Small intestine (tissue), 7 donors: Measurements from ENCODE around the gene KDM1A. TPM values are rescaled to one million over a fixed set of nuclear protein-coding genes. Genes with fewer than 3 reads are reported as not detected.

Experiments used
- DNase-seq, 2 donors: peaks; one replicate each; pipeline versions ENCODE4 v3.0.0 to v3.0.0-alpha.2; 2013
- FAIRE-seq: peaks from 2 replicates; lab custom pipeline; 2012; peaks lifted over from hg19 to GRCh38; lab: Jason Lieb, UNC
- H3K27ac ChIP-seq, 3 donors: one replicate each; pipeline ENCODE4 v1.5.1; 2013; ENCODE audit warnings: low read length in 2 of 3, mild to moderate bottlenecking in 2 of 3, control low read depth in 1 of 3, inconsistent platforms in 1 of 3, low read depth in 1 of 3, moderate library complexity in 1 of 3
- H3K27me3 ChIP-seq, 3 donors: one replicate each; pipeline ENCODE4 v1.6.1; 2013; ENCODE audit warnings: low read length in 3 of 3, inconsistent platforms in 1 of 3; ENCODE audit not compliant: control insufficient read depth in 3 of 3, insufficient read depth in 3 of 3
- H3K36me3 ChIP-seq, 3 donors: one replicate each; pipeline ENCODE4 v1.6.1; 2013; ENCODE audit warnings: low read length in 3 of 3, inconsistent platforms in 1 of 3, low read depth in 1 of 3, mild to moderate bottlenecking in 1 of 3, moderate library complexity in 1 of 3; ENCODE audit not compliant: control insufficient read depth in 3 of 3, insufficient read depth in 2 of 3
- H3K4me1 ChIP-seq, 3 donors: one replicate each; pipeline ENCODE4 v1.6.1; 2013; ENCODE audit warnings: low read length in 2 of 3, inconsistent platforms in 1 of 3, low read depth in 1 of 3, mild to moderate bottlenecking in 1 of 3, moderate library complexity in 1 of 3; ENCODE audit not compliant: control insufficient read depth in 3 of 3, insufficient read depth in 2 of 3
- H3K4me3 ChIP-seq, 3 donors: one replicate each; pipeline ENCODE4 v1.5.1; 2013; ENCODE audit warnings: low read length in 3 of 3, control low read depth in 1 of 3, inconsistent platforms in 1 of 3, low read depth in 1 of 3, mild to moderate bottlenecking in 1 of 3, moderate library complexity in 1 of 3
- H3K9me3 ChIP-seq, 2 donors: one replicate each; pipeline ENCODE4 v1.6.1; 2013; ENCODE audit warnings: low read depth in 1 of 2, low read length in 1 of 2; ENCODE audit not compliant: control insufficient read depth in 2 of 2, insufficient read depth in 1 of 2
- WGBS, 3 donors: extraction: QIAGEN DNeasy Blood & Tissue Kit; methylation state at CpG; one replicate each; pipeline ENCODE4 v1.1.7; 2013; 5-methylcytosine and 5-hydroxymethylcytosine counted together
- polyA plus RNA-seq, 4 donors: library from polyadenylated mRNA; stranded (reverse) in 3 of 4; unstranded in 1 of 4; fragments of 200-250 nt in 3 of 4; fragments of 120-200 nt in 1 of 4; gene quantifications; one replicate each; pipeline versions ENCODE4 v1.2.1 to v1.2.3, GENCODE V29; 2013
- donor health status: healthy with polysubstance abuse.
- donor health status: control.
- donor health status: control.
- donor health status: Bipolar disorder and iron deficiency.
- donor health status: healthy.

KDM1A gene
- polyA plus RNA-seq, 4 donors, result 25.7 to 79.6 (median 32.3) TPM

- FAIRE-seq (no peak), DNase-seq (no peak)
- Histone ChIP-seq H3K27me3 (no peaks in the 10 kb centered on the region), H3K4me1 (peaks cover 0 to 2% (median 0%) of the 10 kb centered on the region in 3 donors), H3K4me3 (no peak overlapping the region), H3K36me3 (peaks cover 4 to 22% (median 7%) of the 10 kb centered on the region in 3 donors), H3K27ac (no peak overlapping the region), H3K9me3 (no peaks in the 10 kb centered on the region)
- WGBS, 3 donors, result 89 to 90% (median 90%) methylated on average over 2 of the region's 2 CpGs
Measured at GRCh38 chr1:23062271-23062670, 43.0 kb downstream of the KDM1A start.

GRCh38 chr1:23065385-23065784 lies 46.1 kb downstream of the KDM1A start:
- no peak for DNase-seq
- FAIRE-seq, result no peak
- WGBS, 3 donors, result 91 to 93% (median 91%) methylated on average over 2 of the region's 2 CpGs
- H3K4me1 ChIP-seq, result no peaks in the 10 kb centered on the region
- peaks cover 2 to 22% (median 10%) of the 10 kb centered on the region in 3 donors for H3K36me3 ChIP-seq
- H3K27me3 ChIP-seq, result no peaks in the 10 kb centered on the region
- H3K27ac ChIP-seq, result no peak overlapping the region
- H3K9me3 ChIP-seq, result no peaks in the 10 kb centered on the region
- H3K4me3 ChIP-seq, result no peak overlapping the region

- Histone ChIP-seq H3K4me1 (no peaks in the 10 kb centered on the region), H3K4me3 (no peak overlapping the region), H3K27ac (no peak overlapping the region), H3K9me3 (no peaks in the 10 kb centered on the region), H3K27me3 (no peaks in the 10 kb centered on the region), H3K36me3 (peaks cover 2 to 21% (median 10%) of the 10 kb centered on the region in 3 donors)
- FAIRE-seq, result no peak
- no peak for DNase-seq
- WGBS, 3 donors, result 87 to 97% (median 88%) methylated on average over 2 of the region's 2 CpGs
Measured at GRCh38 chr1:23066075-23066474, 46.8 kb downstream of the KDM1A start.

DNA sequence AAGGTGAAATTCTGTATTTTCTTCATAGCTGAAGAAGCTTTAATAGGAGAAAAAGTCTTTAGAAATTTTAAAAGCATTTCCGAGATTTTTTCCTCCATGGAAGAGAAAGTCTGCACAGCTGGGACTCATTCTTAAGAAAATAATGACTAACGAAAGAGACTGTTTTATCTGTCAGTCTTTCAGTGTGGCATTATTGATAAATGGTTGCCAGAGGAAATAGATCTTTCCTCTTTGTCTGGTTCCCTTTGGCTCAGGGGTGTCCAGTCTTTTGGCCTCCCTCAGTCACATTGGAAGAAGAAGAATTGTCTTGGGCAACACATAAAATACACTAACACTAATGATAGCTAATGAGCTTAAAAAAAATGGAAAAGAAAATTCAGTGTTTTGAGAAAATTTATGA lies 49.9 kb downstream of the KDM1A start:
- DNase-seq (no peak), FAIRE-seq (no peak)
- no peaks in the 10 kb centered on the region for H3K27me3 ChIP-seq
- WGBS, 3 donors, result 87 to 92% (median 88%) methylated on average over 2 of the region's 2 CpGs
- peaks cover 7 to 20% (median 12%) of the 10 kb centered on the region in 3 donors for H3K36me3 ChIP-seq
- no peak overlapping the region for H3K4me3 ChIP-seq
- H3K4me1 ChIP-seq, result no peaks in the 10 kb centered on the region
- H3K9me3 ChIP-seq, result no peaks in the 10 kb centered on the region
- no peak overlapping the region for H3K27ac ChIP-seq

DNA sequence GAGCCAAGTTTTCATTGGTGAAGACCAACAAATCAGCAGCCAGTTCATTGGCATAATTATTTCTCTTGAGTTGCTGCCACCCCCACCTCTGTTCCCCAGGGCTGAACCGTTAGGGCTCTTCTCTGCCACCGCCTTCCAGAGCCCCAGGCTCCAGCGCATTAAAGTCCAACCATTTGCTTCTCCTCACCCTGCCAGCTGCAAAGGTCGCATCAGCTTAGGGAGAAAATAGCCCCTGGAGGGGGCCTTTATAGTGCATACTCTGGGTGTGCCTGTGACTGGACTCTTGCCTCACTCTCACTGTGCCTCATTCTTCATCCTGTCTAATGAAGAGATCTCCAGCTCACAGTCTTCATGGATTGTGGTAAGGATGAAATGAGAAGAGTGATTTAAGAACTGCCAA lies 50.4 kb downstream of the KDM1A start:
- DNase-seq, result no peak
- no peak for FAIRE-seq
- H3K36me3 ChIP-seq, result peaks cover 7 to 16% (median 9%) of the 10 kb centered on the region in 3 donors

DNA sequence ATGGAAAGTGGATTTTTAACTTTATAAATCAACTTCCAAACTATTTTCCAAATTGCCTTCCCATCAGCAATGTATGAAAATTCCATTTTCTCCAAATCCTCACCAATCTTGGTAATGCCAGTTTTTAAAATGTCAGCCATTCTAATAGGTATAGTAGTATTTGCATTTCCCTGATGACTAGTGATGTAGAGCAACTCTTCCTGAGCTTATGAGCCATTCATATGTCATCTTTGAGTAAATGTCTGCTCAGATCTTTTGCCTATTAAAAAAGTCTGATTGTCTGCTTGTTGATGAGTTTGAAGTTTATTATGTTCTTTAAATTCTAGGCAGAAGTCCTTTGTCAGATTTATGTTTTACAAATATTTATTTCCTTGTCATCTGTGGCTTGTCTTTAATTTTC lies 54.7 kb downstream of the KDM1A start:
- no peak overlapping the region for H3K27ac ChIP-seq
- FAIRE-seq (no peak), DNase-seq (no peak)
- H3K4me1 ChIP-seq, result no peaks in the 10 kb centered on the region
- no peak overlapping the region for H3K4me3 ChIP-seq
- peaks cover 5 to 30% (median 15%) of the 10 kb centered on the region in 3 donors for H3K36me3 ChIP-seq
- H3K27me3 ChIP-seq, result no peaks in the 10 kb centered on the region
- no peaks in the 10 kb centered on the region for H3K9me3 ChIP-seq

More for the DNA sequence above, 50.4 kb downstream of the KDM1A start:
- Histone ChIP-seq H3K9me3 (no peaks in the 10 kb centered on the region), H3K4me1 (no peaks in the 10 kb centered on the region), H3K4me3 (no peak overlapping the region), H3K27me3 (no peaks in the 10 kb centered on the region), H3K27ac (no peak overlapping the region)
- WGBS, 3 donors, result 91 to 96% (median 93%) methylated on average over 4 of the region's 4 CpGs

GRCh38 chr1:23079025-23079424 lies 59.8 kb downstream of the KDM1A start:
- no peak overlapping the region for H3K27ac ChIP-seq
- DNase-seq, result no peak

GRCh38 chr1:23080885-23081284 lies 61.6 kb downstream of the KDM1A start:
- no peaks in the 10 kb centered on the region for H3K9me3 ChIP-seq
- no peaks in the 10 kb centered on the region for H3K27me3 ChIP-seq

More at GRCh38 chr1:23079025-23079424, 59.8 kb downstream of the KDM1A start:
- no peak for FAIRE-seq
- Histone ChIP-seq H3K4me3 (no peak overlapping the region), H3K9me3 (no peaks in the 10 kb centered on the region), H3K4me1 (no peaks in the 10 kb centered on the region), H3K27me3 (no peaks in the 10 kb centered on the region), H3K36me3 (peaks cover 6 to 54% (median 20%) of the 10 kb centered on the region in 3 donors)
- WGBS, 3 donors, result 88 to 94% (median 88%) methylated on average over 6 of the region's 6 CpGs

DNA sequence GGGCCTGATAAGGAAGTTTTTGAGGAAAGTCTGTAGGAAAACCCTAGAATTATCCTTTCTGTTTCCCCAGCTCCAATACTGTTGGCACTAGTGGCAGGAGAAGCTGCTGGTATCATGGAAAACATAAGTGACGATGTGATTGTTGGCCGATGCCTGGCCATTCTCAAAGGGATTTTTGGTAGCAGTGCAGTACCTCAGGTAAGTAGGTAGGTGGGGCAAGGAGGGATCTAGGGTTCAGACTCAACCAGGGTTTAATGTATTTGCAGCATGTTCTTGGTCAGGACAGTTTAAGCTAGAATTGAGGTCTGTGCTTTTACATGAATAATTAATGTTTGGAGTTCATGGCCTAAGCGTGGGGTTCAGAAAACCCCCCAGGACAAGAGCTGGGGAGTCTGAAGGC lies 62.1 kb downstream of the KDM1A start:
- Histone ChIP-seq H3K4me1 (no peaks in the 10 kb centered on the region), H3K36me3 (peaks cover 14 to 68% (median 27%) of the 10 kb centered on the region in 3 donors), H3K27me3 (no peaks in the 10 kb centered on the region), H3K9me3 (no peaks in the 10 kb centered on the region), H3K27ac (no peak overlapping the region), H3K4me3 (no peak overlapping the region)
- DNase-seq (no peak), FAIRE-seq (no peak)
- WGBS, 3 donors, result 90 to 94% (median 92%) methylated on average over 3 of the region's 3 CpGs

More at GRCh38 chr1:23080885-23081284, 61.6 kb downstream of the KDM1A start:
- FAIRE-seq (no peak), DNase-seq (no peak)
- Histone ChIP-seq H3K36me3 (peaks cover 12 to 63% (median 25%) of the 10 kb centered on the region in 3 donors), H3K27ac (no peak overlapping the region), H3K4me1 (no peaks in the 10 kb centered on the region), H3K4me3 (no peak overlapping the region)
- WGBS, 3 donors, result 92 to 97% (median 95%) methylated on average over 3 of the region's 3 CpGs
